A549 (cell line): ENCODE results near the gene SIN3A.
A peak's percentile ranks its signal among the peaks of the same experiment; 100 is the strongest.

Experiments used
- CEBPB ChIP-seq, 2 experiments: fragments of >200 bp in 1 of 2; sonication (Bioruptor Twin) in 1 of 2; formaldehyde crosslinking in 1 of 2; IDR thresholded peaks; 2 replicates each; pipeline ENCODE4 v1.6.1; 2012 to 2016
- CHD4 ChIP-seq: fragments of 200-600 bp; sonication (generic); IDR thresholded peaks from 2 replicates; pipeline ENCODE4 v1.6.1; 2016; ENCODE audit warnings: antibody characterized with exemption, mild to moderate bottlenecking, borderline replicate concordance
- CTCF ChIP-seq: fragments of >200 bp; sonication (Bioruptor Twin); formaldehyde crosslinking; IDR thresholded peaks from 3 replicates; pipeline ENCODE4 v1.5.1; 2016
- FOSB ChIP-seq: fragments of 250-450 bp; sonication (Bioruptor Pico); IDR thresholded peaks from 2 replicates; pipeline ENCODE4 v1.5.0; 2020; ENCODE audit warnings: mild to moderate bottlenecking, moderate library complexity
- HDAC2 ChIP-seq: fragments of 200-600 bp; sonication (generic); IDR thresholded peaks from 2 replicates; pipeline ENCODE4 v1.6.1; 2016
- HOXB5 ChIP-seq: fragments of 250-450 bp; sonication (Bioruptor Pico); IDR thresholded peaks from 2 replicates; pipeline ENCODE4 v1.5.0; 2020; ENCODE audit warnings: mild to moderate bottlenecking, moderate library complexity
- PBX3 ChIP-seq: IDR thresholded peaks from 2 replicates; pipeline ENCODE4 v1.6.1; 2012
- PHF8 ChIP-seq: fragments of 200-600 bp; sonication (generic); IDR thresholded peaks from 2 replicates; pipeline ENCODE4 v1.6.1; 2016; ENCODE audit warnings: low read depth, mild to moderate bottlenecking, antibody characterized with exemption, moderate library complexity, borderline replicate concordance
- POLR2A ChIP-seq: IDR thresholded peaks from 2 replicates; pipeline ENCODE4 v1.6.1; 2012; ENCODE audit warnings: mild to moderate bottlenecking, low read length
- RNF2 ChIP-seq: fragments of 200-600 bp; sonication (generic); IDR thresholded peaks from 2 replicates; pipeline ENCODE4 v1.6.1; 2016; ENCODE audit warnings: low read depth, mild to moderate bottlenecking, antibody characterized with exemption, moderate library complexity, borderline replicate concordance
- TP53 ChIP-seq: fragments of 250-450 bp; sonication (Bioruptor Pico); IDR thresholded peaks from 2 replicates; pipeline ENCODE4 v1.5.0; 2021; ENCODE audit warnings: mild to moderate bottlenecking, moderate library complexity
- USF2 ChIP-seq: fragments of 450-650 bp; IDR thresholded peaks from 2 replicates; pipeline ENCODE4 v1.6.1; 2014; ENCODE audit warnings: antibody characterized with exemption

GRCh38 chr15:75347222-75348033 lies 104.1 kb downstream of the SIN3A start:
- TF ChIP-seq CTCF: no peak
- no peak for TF ChIP-seq POLR2A
- TF ChIP-seq RNF2: no peak
- TF ChIP-seq HDAC2: no peak
- no peak for TF ChIP-seq CHD4
- no peak for TF ChIP-seq USF2
- TF ChIP-seq CEBPB (IDR thresholded peaks at IDR 0.05): no peak
- no peak for TF ChIP-seq FOSB (CRISPR knock-in tag)
- no peak for TF ChIP-seq PBX3
- TF ChIP-seq HOXB5: no peak
- peak; percentile 40; the same call in 1 of the 2 replicates for TF ChIP-seq PHF8
- no peak for TF ChIP-seq TP53
